ENCODE measurements around the gene MXI1.
"Not testable (repeated sequence)": the region's sequence is repeated elsewhere in the genome, so short reads cannot be mapped to it uniquely, and the experiment has no call there.

DNA sequence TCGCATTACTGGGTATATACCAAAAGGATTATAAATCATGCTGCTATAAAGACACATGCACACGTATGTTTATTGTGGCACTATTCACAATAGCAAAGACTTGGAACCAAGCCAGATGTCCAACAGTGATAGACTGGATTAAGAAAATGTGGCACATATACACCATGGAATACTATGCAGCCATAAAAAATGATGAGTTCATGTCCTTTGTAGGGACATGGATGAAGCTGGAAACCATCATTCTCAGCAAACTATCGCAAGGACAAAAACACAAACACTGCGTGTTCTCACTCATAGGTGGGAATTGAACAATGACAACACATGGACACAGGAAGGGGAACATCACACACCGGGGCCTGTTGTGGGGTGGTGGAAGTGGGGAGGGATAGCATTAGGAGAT is 40.4 kb downstream of the MXI1 start:
- TF ChIP-seq, protein P1, sequence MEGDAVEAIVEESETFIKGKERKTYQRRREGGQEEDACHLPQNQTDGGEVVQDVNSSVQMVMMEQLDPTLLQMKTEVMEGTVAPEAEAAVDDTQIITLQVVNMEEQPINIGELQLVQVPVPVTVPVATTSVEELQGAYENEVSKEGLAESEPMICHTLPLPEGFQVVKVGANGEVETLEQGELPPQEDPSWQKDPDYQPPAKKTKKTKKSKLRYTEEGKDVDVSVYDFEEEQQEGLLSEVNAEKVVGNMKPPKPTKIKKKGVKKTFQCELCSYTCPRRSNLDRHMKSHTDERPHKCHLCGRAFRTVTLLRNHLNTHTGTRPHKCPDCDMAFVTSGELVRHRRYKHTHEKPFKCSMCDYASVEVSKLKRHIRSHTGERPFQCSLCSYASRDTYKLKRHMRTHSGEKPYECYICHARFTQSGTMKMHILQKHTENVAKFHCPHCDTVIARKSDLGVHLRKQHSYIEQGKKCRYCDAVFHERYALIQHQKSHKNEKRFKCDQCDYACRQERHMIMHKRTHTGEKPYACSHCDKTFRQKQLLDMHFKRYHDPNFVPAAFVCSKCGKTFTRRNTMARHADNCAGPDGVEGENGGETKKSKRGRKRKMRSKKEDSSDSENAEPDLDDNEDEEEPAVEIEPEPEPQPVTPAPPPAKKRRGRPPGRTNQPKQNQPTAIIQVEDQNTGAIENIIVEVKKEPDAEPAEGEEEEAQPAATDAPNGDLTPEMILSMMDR (conservative IDR thresholded peaks at IDR 0.05; ENCODE audit: low read depth, low read length): not testable (repeated sequence)
- TF ChIP-seq EZH2 (IDR thresholded peaks at IDR 0.05; ENCODE audit: borderline replicate concordance, low read depth, low read length, poor library complexity, severe bottlenecking): not testable (repeated sequence)
